Natural killer cell (primary cell): ENCODE results near the gene TMEM190. TPM values are rescaled to one million over a fixed set of nuclear protein-coding genes. Genes with fewer than 3 reads are reported as not detected.

Experiments used
- ATAC-seq, 3 donors: fragments of 150-1000 bp in 2 of 3; fragments of 200-7000 bp in 1 of 3; cut with Tn5 transposase; 1 replicate in 1 of 3; 2 replicates in 2 of 3; pipeline ENCODE4 v1.10.0; 2021; ENCODE audit warnings: mild to moderate bottlenecking in 2 of 3, moderate library complexity in 2 of 3
- DNase-seq, 2 donors: peaks; one replicate each; pipeline versions ENCODE4 v3.0.0 to v3.0.0-alpha.2; 2013 to 2021; ENCODE audit warnings: mixed read lengths in 1 of 2
- H3K27ac ChIP-seq: one replicate; pipeline ENCODE4 v1.5.1; 2013; ENCODE audit warnings: mild to moderate bottlenecking, low read length
- H3K27me3 ChIP-seq: one replicate; pipeline ENCODE4 v1.6.1; 2013; ENCODE audit warnings: low read length; ENCODE audit not compliant: control insufficient read depth, insufficient read depth
- H3K36me3 ChIP-seq: one replicate; pipeline ENCODE4 v1.6.1; 2013; ENCODE audit warnings: low read length; ENCODE audit not compliant: control insufficient read depth, insufficient read depth
- H3K4me1 ChIP-seq: one replicate; pipeline ENCODE4 v1.6.1; 2013; ENCODE audit warnings: low read length; ENCODE audit not compliant: control insufficient read depth, insufficient read depth
- H3K4me3 ChIP-seq: one replicate; pipeline ENCODE4 v1.5.1; 2013; ENCODE audit warnings: low read length
- H3K9me3 ChIP-seq: one replicate; pipeline ENCODE4 v1.6.1; 2013; ENCODE audit warnings: low read length; ENCODE audit not compliant: control insufficient read depth, insufficient read depth
- H3K27ac Mint-ChIP-seq, 2 donors: one replicate each; pipeline ENCODE4 v1.8.0; 2022; ENCODE audit warnings: mild to moderate bottlenecking in 2 of 2, mixed read lengths in 2 of 2, moderate library complexity in 1 of 2
- H3K27me3 Mint-ChIP-seq, 2 donors: one replicate each; pipeline ENCODE4 v1.8.0; 2022; ENCODE audit warnings: low read depth in 2 of 2, mixed read lengths in 2 of 2
- H3K36me3 Mint-ChIP-seq: one replicate; pipeline ENCODE4 v1.8.0; 2022; ENCODE audit warnings: mixed read lengths
- H3K4me1 Mint-ChIP-seq, 2 donors: one replicate each; pipeline ENCODE4 v1.8.0; 2022; ENCODE audit warnings: mixed read lengths in 2 of 2
- H3K4me3 Mint-ChIP-seq: one replicate; pipeline ENCODE4 v1.8.0; 2022; ENCODE audit warnings: mild to moderate bottlenecking, moderate library complexity, mixed read lengths
- H3K9me3 Mint-ChIP-seq, 2 donors: one replicate each; pipeline ENCODE4 v1.8.0; 2022; ENCODE audit warnings: mixed read lengths in 2 of 2
- WGBS: methylation state at CpG from one replicate; pipeline ENCODE4 v1.1.7; 2013; ENCODE audit warnings: missing lambda C conversion rate; ENCODE audit not compliant: insufficient coverage; 5-methylcytosine and 5-hydroxymethylcytosine counted together
- intact Hi-C: fragments of 100-400 bp; cut with micrococcal nuclease; formaldehyde crosslinking; loops from one replicate; pipeline ENCODE4 v1.14.2; 2022
- total RNA-seq, 4 donors: library from RNA; stranded (reverse); fragments of 120-200 nt in 1 of 4; gene quantifications; one replicate each; pipeline versions ENCODE4 v1.2.3 to v1.2.4, GENCODE V29; 2013 to 2022
- TF ChIP-seq, protein P1 (sequence below): fragments of 200-600 bp; IDR thresholded peaks from one replicate; pipeline ENCODE4 v1.8.0; 2022; ENCODE audit warnings: antibody characterized with exemption

The TMEM190 gene
- total RNA-seq, 3 donors from 2014 or later (not counting 1 experiment from before 2014, with no cell fraction given), result not detected

DNA sequence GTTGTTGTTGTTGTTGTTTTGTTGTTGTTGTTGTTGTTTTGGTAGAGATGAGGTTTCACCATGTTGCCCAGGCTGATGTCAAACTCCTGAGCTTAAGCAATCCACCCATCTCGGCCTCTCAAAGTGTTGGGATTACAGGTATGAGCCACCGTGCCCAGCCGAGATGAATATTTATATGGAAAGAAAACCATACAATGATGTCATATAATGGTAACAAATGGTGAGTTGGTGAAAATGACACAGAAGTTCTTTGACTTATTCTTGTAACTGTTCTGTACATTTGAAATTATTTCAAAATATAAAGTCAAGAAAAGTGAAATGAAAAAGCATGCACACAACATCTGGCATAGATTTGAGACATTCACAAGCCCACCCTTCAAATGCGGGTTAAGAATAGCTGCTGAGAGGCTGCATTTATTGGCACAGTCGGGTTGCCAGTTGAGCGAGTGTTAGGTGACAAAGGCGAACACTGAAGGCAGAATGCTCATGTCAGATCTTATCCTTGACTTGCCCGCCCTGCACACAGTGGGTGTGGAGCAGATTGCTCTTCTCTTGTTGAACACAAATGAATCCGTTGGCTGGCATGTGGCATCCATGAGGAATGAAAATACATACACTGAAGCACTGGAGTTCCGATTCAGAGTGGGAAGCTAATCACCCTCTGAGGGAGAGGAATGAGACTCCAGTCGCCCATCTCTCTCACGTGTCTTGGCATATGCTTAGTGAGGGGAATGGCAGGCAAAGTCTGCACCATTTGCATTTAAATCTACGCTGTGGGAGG lies 46.8 kb downstream of the TMEM190 start:
- no peaks in the 10 kb centered on the region for H3K9me3 ChIP-seq
- H3K36me3 Mint-ChIP-seq, result no peaks in the 10 kb centered on the region
- no peak overlapping the region for H3K27ac ChIP-seq
- TF ChIP-seq, protein P1, sequence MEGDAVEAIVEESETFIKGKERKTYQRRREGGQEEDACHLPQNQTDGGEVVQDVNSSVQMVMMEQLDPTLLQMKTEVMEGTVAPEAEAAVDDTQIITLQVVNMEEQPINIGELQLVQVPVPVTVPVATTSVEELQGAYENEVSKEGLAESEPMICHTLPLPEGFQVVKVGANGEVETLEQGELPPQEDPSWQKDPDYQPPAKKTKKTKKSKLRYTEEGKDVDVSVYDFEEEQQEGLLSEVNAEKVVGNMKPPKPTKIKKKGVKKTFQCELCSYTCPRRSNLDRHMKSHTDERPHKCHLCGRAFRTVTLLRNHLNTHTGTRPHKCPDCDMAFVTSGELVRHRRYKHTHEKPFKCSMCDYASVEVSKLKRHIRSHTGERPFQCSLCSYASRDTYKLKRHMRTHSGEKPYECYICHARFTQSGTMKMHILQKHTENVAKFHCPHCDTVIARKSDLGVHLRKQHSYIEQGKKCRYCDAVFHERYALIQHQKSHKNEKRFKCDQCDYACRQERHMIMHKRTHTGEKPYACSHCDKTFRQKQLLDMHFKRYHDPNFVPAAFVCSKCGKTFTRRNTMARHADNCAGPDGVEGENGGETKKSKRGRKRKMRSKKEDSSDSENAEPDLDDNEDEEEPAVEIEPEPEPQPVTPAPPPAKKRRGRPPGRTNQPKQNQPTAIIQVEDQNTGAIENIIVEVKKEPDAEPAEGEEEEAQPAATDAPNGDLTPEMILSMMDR, result no peak
- 88% methylated on average over 13 of the region's 13 CpGs for WGBS
- H3K36me3 ChIP-seq, result no peaks in the 10 kb centered on the region
- DNase-seq (no peak), ATAC-seq (no peak)
- no peak overlapping the region for H3K4me3 Mint-ChIP-seq
- H3K27me3 Mint-ChIP-seq, result peaks cover 8 to 19% of the 10 kb centered on the region in 2 donors
- H3K27me3 ChIP-seq, result peaks cover 3% of the 10 kb centered on the region
- peaks cover 5 to 6% of the 10 kb centered on the region in 2 donors for H3K4me1 Mint-ChIP-seq
- peaks cover 9% of the 10 kb centered on the region for H3K4me1 ChIP-seq
- H3K27ac Mint-ChIP-seq, result no peak overlapping the region
- H3K4me3 ChIP-seq, result no peak overlapping the region
- intact Hi-C loops, result no loop called here
- H3K9me3 Mint-ChIP-seq, result no peaks in the 10 kb centered on the region

DNA sequence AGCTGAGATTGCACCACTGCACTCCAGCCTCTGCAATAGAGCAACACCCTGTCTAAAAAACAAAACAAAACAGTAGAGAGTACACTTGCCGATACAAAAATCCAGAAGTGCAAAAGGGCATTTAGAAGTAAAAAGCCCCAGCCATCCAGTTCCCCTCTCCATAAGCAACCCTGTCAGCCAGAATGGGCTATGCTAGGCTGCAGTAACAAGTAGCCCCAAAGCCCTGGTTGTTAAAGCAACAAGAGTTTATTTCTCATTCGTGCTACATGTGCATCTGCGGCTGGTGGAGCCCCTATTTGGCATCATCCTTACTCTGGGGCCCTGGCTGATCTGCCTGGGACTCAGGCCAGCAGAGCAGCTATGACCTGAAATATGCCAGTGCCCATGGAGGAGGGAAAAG lies 47.9 kb downstream of the TMEM190 start:
- H3K4me3 Mint-ChIP-seq, result no peak overlapping the region
- ATAC-seq, result no peak
- no peak for DNase-seq

DNA sequence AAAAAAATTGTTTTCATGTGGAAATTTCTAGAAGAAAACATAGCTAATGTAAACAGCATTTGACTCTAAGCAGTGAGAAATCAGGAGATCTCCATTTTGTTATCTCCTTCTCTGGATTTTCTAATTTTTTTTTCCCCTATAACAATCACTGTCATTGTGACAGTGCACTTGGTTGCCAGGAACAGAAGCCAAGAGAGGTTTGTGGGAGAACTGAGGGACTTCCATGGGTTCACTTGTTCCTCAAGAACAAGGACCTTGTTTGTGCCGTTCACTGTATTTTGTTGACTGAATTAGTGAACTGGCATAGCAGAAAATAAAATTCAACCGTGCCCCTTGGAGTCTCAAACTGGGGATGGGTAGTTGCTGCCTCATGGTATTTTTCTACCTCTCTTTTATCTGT lies 49.4 kb downstream of the TMEM190 start:
- H3K4me1 Mint-ChIP-seq, result peaks cover 5 to 6% of the 10 kb centered on the region in 2 donors
- peaks cover 7% of the 10 kb centered on the region for H3K4me1 ChIP-seq
- TF ChIP-seq, protein P1, result no peak
- ATAC-seq, result no peak
- no peak overlapping the region for H3K4me3 Mint-ChIP-seq
- WGBS, result 85% methylated on average over 2 of the region's 2 CpGs
- H3K36me3 Mint-ChIP-seq, result no peaks in the 10 kb centered on the region
- DNase-seq, result no peak
- no peak overlapping the region for H3K4me3 ChIP-seq
- H3K36me3 ChIP-seq, result no peaks in the 10 kb centered on the region
- no peaks in the 10 kb centered on the region for H3K9me3 ChIP-seq
- no peaks in the 10 kb centered on the region for H3K9me3 Mint-ChIP-seq
- no peak overlapping the region for H3K27ac ChIP-seq
- H3K27me3 Mint-ChIP-seq, result peaks cover 15 to 28% of the 10 kb centered on the region in 2 donors
- intact Hi-C loops, result no loop called here
- peaks cover under 1% of the 10 kb centered on the region for H3K27me3 ChIP-seq
- H3K27ac Mint-ChIP-seq, result no peak overlapping the region

More for the DNA sequence above, 47.9 kb downstream of the TMEM190 start:
- no peaks in the 10 kb centered on the region for H3K27me3 ChIP-seq
- H3K27ac ChIP-seq, result no peak overlapping the region
- no peak overlapping the region for H3K4me3 ChIP-seq
- H3K36me3 Mint-ChIP-seq, result no peaks in the 10 kb centered on the region
- intact Hi-C loops, result no loop called here
- no peak overlapping the region for H3K27ac Mint-ChIP-seq
- no peaks in the 10 kb centered on the region for H3K9me3 ChIP-seq
- peaks cover 13 to 23% of the 10 kb centered on the region in 2 donors for H3K27me3 Mint-ChIP-seq
- H3K36me3 ChIP-seq, result no peaks in the 10 kb centered on the region
- H3K4me1 ChIP-seq, result peaks cover 9% of the 10 kb centered on the region
- no peaks in the 10 kb centered on the region for H3K9me3 Mint-ChIP-seq
- TF ChIP-seq, protein P1, result no peak
- 98% methylated on average over 3 of the region's 3 CpGs for WGBS
- H3K4me1 Mint-ChIP-seq, result peaks cover 5 to 6% of the 10 kb centered on the region in 2 donors

Other genes starting within 250 kb of the TMEM190 start
- gene TNNT1, start 227.6 kb upstream of the TMEM190 start, total RNA-seq, result under 1 TPM in 1 of 3 donors, not detected in 2; 0.94 TPM
- gene TNNI3, start 219.1 kb upstream of the TMEM190 start, total RNA-seq, result under 1 TPM in 1 of 3 donors, not detected in 2; 0.94 TPM
- gene DNAAF3, start 210.2 kb upstream of the TMEM190 start, total RNA-seq, result not detected
- 1 to 10 TPM; 4.9 to 6.1 (median 5.3) TPM for gene SYT5, start 196.5 kb upstream of the TMEM190 start, total RNA-seq
- gene PTPRH, start 167.3 kb upstream of the TMEM190 start, total RNA-seq, result under 1 TPM in 1 of 3 donors, not detected in 2; 0.45 TPM
- 10 to 100 TPM; 12.6 to 14.7 (median 14.6) TPM for gene TMEM86B, start 148.1 kb upstream of the TMEM190 start, total RNA-seq
- 100 to 1,000 TPM; 252 to 275 (median 260) TPM for gene PPP6R1, start 117.8 kb upstream of the TMEM190 start, total RNA-seq
- gene HSPBP1, start 96.7 kb upstream of the TMEM190 start, total RNA-seq, result 10 to 100 TPM; 17.1 to 19.5 (median 18.5) TPM
- gene BRSK1, start 92.8 kb upstream of the TMEM190 start, total RNA-seq, result 1 to 10 TPM; 6.0 to 9.8 (median 6.5) TPM
- 1 to 10 TPM in 1 of 3 donors, under 1 TPM in 1, not detected in 1; 0.87 to 2.1 TPM for gene TMEM150B, start 51.5 kb upstream of the TMEM190 start, total RNA-seq
- 100 to 1,000 TPM in 1 of 3 donors, 10 to 100 TPM in 2; 44.5 to 147 (median 46.8) TPM for gene KMT5C, start 37.0 kb upstream of the TMEM190 start, total RNA-seq
- gene COX6B2, start 22.1 kb upstream of the TMEM190 start, total RNA-seq, result 1 to 10 TPM in 1 of 3 donors, under 1 TPM in 1, not detected in 1; 0.26 to 6.5 TPM
- gene GARIN5B, start 13.6 kb upstream of the TMEM190 start, total RNA-seq, result not detected
- under 1 TPM; 0.14 to 0.35 (median 0.27) TPM for gene IL11, start 6.4 kb upstream of the TMEM190 start, total RNA-seq
- 1 to 10 TPM; 2.9 to 5.1 (median 4.0) TPM for gene TMEM238, start 7.5 kb downstream of the TMEM190 start, total RNA-seq
- 1,000 to 10,000 TPM; 1,373 to 1,704 (median 1,679) TPM for gene RPL28, start 9.1 kb downstream of the TMEM190 start, total RNA-seq
- 100 to 1,000 TPM in 1 of 3 donors, 10 to 100 TPM in 2; 60.2 to 107 (median 63.9) TPM for gene UBE2S, start 31.0 kb downstream of the TMEM190 start, total RNA-seq
- not detected for gene SHISA7, start 66.5 kb downstream of the TMEM190 start, total RNA-seq
- 10 to 100 TPM in 1 of 3 donors, 1 to 10 TPM in 2; 7.2 to 12.4 (median 9.5) TPM for gene ISOC2, start 84.8 kb downstream of the TMEM190 start, total RNA-seq
- gene C19orf85, start 87.9 kb downstream of the TMEM190 start, total RNA-seq, result not detected
- 10 to 100 TPM; 20.8 to 28.7 (median 24.1) TPM for gene ZNF628, start 99.8 kb downstream of the TMEM190 start, total RNA-seq
- gene NAT14, start 108.4 kb downstream of the TMEM190 start, total RNA-seq, result 10 to 100 TPM in 1 of 3 donors, 1 to 10 TPM in 2; 8.7 to 12.5 (median 8.8) TPM
- under 1 TPM; 0.11 to 0.68 (median 0.58) TPM for gene SSC5D, start 111.6 kb downstream of the TMEM190 start, total RNA-seq
- not detected for gene SBK2, start 160.3 kb downstream of the TMEM190 start, total RNA-seq
- not detected for gene SBK3, start 168.7 kb downstream of the TMEM190 start, total RNA-seq
- gene ZNF579, start 204.0 kb downstream of the TMEM190 start, total RNA-seq, result 10 to 100 TPM in 1 of 3 donors, 1 to 10 TPM in 2; 8.3 to 11.2 (median 9.5) TPM
- 10 to 100 TPM in 2 of 3 donors, 1 to 10 TPM in 1; 8.5 to 18.2 (median 10.3) TPM for gene FIZ1, start 222.7 kb downstream of the TMEM190 start, total RNA-seq
- gene ZNF524, start 223.5 kb downstream of the TMEM190 start, total RNA-seq, result 10 to 100 TPM in 2 of 3 donors, 1 to 10 TPM in 1; 9.2 to 12.6 (median 12.5) TPM
- gene ZNF865, start 228.8 kb downstream of the TMEM190 start, total RNA-seq, result 10 to 100 TPM; 18.5 to 22.1 (median 20.9) TPM
- 1 to 10 TPM; 6.4 to 7.9 (median 7.1) TPM for gene ZNF784, start 247.7 kb downstream of the TMEM190 start, total RNA-seq